HG02973 (cell line): ENCODE results near the gene HERC6.
"Not testable (repeated sequence)": the region's sequence is repeated elsewhere in the genome, so short reads cannot be mapped to it uniquely, and the experiment has no call there.

ENCODE experiments used
- ATAC-seq: cut with Tn5 transposase; IDR thresholded peaks from one replicate; pipeline ENCODE4 v1.9.1; 2021; ENCODE audit warnings: moderate library complexity; ENCODE audit not compliant: unreplicated experiment

HERC6 gene

GRCh38 chr4:88443486-88443885, 64.8 kb downstream of the HERC6 start:
- ATAC-seq, result no peak

- ATAC-seq, result no peak
These were observed 66.6 kb downstream of the HERC6 start for GRCh38 chr4:88445252-88445651.

GRCh38 chr4:88446124-88446523, 67.5 kb downstream of the HERC6 start:
- ATAC-seq, result no peak

GRCh38 chr4:88447371-88448095, 68.9 kb downstream of the HERC6 start:
- no peak for ATAC-seq

- ATAC-seq, result not testable (repeated sequence)
These were observed 69.6 kb downstream of the HERC6 start for GRCh38 chr4:88448211-88448765.

DNA sequence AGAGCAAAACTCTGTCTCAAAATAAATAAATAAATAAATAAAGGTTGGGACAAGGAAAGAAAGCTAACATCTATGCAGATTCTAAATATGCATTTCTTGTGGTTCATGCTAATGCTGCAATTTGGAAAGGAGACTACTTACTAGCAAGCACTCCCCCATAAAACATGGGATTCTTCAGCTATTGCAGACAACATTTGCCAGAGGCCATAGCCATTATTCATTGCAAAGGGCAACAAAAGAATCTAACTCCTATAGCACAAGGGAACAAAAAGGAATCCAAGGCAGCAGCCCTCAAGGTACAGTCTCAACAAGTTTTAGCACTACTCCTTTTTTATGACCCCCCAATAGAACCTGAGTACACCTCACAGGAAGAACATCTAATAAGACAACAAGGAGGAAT, 70.2 kb downstream of the HERC6 start:
- ATAC-seq, result no peak

GRCh38 chr4:88449290-88449689, 70.6 kb downstream of the HERC6 start:
- ATAC-seq, result no peak

GRCh38 chr4:88451205-88451604, 72.6 kb downstream of the HERC6 start:
- no peak for ATAC-seq

DNA sequence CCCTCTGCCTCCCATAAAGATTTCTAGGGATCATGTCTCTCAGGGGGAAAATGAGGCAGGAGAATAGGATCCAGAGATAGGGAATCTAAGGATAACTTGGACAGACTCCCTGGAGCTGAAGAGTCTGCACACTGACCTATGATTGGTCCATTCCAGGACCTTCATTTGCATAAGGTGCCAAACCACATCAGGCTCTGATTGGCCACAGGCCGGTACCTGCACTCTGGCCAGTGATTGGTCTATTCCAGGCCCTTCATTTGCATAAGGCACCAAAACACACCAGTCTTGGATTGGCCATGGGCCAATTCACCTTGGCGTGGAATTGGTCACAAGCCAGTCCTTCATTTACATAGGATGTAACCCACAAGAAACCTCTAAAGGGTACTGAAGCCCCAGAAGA, 74.3 kb downstream of the HERC6 start:
- no peak for ATAC-seq

DNA sequence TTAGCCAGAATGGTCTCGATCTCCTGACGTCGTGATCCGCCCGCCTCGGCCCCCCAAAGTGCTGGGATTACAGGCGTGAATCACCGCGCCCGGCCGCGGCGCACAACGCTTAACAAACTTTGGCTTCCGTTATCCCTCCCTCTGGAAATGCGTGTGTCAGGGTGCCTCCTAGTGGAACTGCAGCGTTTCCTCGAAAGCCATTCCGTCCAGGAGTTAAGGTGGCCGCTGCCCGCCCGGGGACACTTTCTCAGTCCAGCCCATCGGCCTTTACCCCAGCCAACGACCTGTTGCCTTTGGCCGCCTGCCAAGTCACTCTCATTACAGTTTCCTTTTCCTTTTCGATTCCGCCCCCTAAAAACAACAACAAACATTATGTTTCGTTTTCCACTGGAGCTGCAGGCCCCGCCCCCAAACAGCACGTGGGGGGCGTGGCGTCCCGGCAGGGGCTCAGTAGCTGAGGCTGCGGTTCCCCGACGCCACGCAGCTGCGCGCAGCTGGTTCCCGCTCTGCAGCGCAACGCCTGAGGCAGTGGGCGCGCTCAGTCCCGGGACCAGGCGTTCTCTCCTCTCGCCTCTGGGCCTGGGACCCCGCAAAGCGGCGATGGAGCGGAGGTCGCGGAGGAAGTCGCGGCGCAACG, 78.1 kb downstream of the HERC6 start, which contains the start of gene HERC5:
Gene HERC5, plus strand, starts transcription at position 450 of the 637 bp plus-strand sequence. Its CDS starts 151 bp downstream, at position 601.
- peak; percentile 93 for ATAC-seq

DNA sequence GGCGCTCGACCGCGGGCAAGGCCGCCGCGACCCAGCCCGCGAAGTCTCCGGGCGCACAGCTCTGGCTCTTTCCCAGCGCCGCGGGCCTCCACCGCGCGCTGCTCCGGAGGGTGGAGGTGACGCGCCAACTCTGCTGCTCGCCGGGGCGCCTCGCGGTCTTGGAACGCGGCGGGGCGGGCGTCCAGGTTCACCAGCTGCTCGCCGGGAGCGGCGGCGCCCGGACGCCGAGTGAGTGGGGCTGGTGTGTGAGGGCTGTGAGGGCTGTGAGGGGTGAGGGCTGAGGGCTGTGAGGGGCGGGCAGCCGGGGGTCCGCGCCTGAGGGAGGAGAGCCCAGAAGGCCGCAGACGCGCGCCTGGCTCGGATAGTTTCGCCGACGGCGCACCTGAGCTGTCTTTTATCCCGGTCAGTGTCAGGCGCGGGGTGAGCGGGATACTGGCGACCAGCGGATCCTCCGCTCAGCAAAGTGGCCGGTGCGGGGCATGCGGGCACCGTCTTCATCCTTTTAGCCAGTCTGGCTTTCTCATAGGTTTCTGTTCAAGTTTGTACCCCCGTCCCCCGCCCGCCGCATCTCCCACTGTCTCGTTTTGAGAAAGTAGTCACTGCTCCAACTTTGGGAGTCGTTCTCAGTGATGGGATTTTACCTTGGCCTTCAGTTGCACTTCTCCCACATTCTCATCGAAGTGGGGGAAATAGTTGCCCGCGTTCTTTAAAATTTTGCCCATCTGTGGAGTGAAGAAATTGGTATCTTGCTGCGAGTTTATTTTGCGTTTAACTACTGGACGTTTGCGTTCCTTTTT, 78.9 kb downstream of the HERC6 start:
- peak; percentile 46 for ATAC-seq

DNA sequence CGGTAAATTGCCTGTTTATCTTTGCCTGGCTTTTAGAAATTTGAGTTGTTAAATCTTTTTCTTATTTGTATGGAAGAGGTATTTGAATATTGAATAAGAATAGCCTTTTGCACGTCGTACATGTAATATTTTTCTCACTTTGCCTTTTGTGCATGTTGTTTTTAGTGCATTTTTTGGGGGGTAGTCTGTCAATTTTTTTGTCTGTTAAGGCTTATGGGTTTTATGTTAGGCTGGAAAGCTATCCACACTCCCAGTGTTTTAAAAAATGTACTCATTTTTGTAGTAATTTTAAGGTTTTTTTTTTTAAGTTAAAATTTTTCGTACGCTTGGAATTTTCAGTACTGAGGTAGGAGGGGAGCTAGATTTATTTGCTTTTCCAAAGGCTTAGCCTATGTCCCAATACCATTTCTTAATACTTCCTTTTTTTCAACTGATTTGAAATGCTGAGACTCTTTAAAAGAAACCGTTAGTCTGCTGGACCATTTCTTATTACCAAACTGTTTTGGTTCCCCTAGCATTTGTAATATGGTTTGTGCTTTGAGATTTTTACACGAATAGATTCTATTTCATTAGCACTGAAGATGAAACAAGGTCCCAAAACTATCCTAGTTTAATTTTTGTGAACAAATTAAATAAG, 79.6 kb downstream of the HERC6 start:
- ATAC-seq, result no peak

GRCh38 chr4:88465653-88466192, 87.1 kb downstream of the HERC6 start:
- no peak for ATAC-seq

GRCh38 chr4:88467392-88467791, 88.7 kb downstream of the HERC6 start:
- ATAC-seq, result no peak

DNA sequence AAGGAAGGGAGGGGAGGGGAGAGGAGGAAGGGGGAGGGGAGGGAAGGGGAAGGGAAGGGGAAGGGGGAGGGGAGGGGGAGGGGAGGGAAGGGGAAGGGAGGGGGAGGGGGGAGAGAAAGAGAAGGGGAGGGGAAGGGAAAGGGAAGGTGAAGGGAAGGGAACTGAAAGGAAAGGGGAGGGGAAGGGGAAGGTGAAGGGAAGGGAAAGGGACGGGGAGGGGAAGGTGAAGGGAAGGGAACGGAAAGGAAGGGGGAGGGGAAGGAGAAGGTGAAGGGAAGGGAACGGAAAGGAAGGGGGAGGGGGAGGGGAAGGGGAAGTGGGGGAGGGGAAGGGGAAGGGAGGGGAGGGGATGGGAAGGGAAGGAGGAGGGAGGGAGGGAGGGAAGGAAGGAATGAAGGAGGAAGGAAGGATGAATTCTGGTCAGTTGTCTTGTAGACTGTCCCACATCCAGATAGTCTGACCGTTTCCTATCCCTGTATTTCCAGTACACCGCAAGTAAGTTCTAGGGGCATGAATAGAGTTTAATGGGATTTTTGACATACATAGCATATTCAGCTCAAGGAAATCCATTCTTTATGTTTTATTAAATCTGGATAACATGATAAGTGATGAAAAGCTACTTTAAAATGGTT, 98.7 kb downstream of the HERC6 start:
- no peak for ATAC-seq

DNA sequence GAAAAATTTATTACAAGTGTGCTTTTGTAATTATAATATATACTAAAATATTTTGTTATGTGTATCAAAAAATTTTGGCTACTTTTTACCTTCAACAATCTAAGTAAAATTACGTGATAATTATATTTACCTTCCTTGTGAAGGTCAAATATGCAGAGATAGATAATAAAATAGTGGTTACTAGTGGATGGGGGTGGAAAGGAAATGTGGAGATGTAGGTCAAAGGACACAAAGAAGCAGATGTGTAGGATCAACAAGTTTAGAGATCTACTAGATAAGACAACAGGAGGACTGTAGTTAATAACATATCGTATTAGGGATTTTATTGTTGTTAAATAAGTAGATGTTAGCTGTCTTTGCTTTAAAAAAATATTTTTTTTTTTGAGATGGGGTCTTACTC, 99.6 kb downstream of the HERC6 start:
- ATAC-seq, result no peak

- no peak for ATAC-seq
These were observed 102.9 kb downstream of the HERC6 start for GRCh38 chr4:88481537-88481936.

DNA sequence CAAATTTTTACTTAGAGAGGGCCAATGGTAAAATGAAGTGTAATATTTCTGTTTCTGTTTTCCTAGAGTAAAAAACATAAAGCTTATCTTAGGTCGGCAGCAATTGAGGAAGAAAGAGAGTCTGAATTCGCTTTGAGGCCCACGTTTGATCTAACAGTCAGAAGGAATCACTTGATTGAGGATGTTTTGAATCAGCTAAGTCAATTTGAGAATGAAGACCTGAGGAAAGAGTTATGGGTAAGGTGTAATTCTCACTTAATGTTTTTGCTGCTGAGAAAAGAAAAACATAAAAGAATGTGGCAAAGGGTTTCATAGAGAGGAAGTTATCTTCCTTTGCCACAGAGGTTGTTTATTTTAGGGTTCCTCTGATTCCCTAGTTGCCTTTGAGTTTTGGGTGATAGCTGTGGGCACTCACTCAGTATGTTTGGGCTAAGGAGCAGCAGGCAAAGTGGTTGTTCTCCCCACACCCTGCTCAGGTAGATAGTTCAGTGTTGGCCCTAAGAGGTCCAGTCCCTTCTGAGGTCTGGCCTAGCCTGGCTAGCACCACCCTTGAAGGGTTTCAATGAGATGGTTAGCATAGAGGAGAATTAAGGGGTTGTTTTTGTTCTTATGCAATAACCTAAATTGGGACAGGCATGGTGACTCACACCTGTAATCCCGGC, 110.6 kb downstream of the HERC6 start:
- ATAC-seq, result no peak
